Mesenchymal stem cell (in vitro differentiated cells and primary cell): ENCODE measurements around the gene CNKSR3.

ENCODE experiments used
- DNase-seq: peaks from one replicate; pipeline ENCODE4 v3.0.0-alpha.2; 2013
- H2AFZ ChIP-seq: one replicate; pipeline ENCODE4 v1.6.1; 2013; ENCODE audit warnings: low read depth, mild to moderate bottlenecking, control low read depth, inconsistent platforms, low read length, moderate library complexity
- H2AK5ac ChIP-seq: 2 replicates; pipeline ENCODE4 v1.6.1; 2013; ENCODE audit warnings: low read length, moderate library complexity, mild to moderate bottlenecking, inconsistent platforms; ENCODE audit not compliant: severe bottlenecking
- H2BK120ac ChIP-seq: one replicate; pipeline ENCODE4 v1.6.1; 2013; ENCODE audit warnings: low read depth, mild to moderate bottlenecking, inconsistent platforms, low read length, moderate library complexity
- H2BK12ac ChIP-seq, 2 experiments: one replicate each; pipeline ENCODE4 v1.6.1; 2013; ENCODE audit warnings: inconsistent platforms in 2 of 2, low read length in 2 of 2, mild to moderate bottlenecking in 2 of 2, moderate library complexity in 2 of 2, control low read depth in 1 of 2
- H2BK15ac ChIP-seq: one replicate; pipeline ENCODE4 v1.6.1; 2013; ENCODE audit warnings: mild to moderate bottlenecking, low read depth, inconsistent platforms; ENCODE audit not compliant: poor library complexity, severe bottlenecking
- H2BK5ac ChIP-seq: 2 replicates; pipeline ENCODE4 v1.6.1; 2013; ENCODE audit warnings: low read depth, mild to moderate bottlenecking, low read length, control low read depth, inconsistent platforms; ENCODE audit not compliant: poor library complexity, severe bottlenecking
- H3K14ac ChIP-seq, 2 experiments: one replicate each; pipeline ENCODE4 v1.6.1; 2013; ENCODE audit warnings: inconsistent platforms in 2 of 2, low read length in 2 of 2, control low read depth in 1 of 2, mild to moderate bottlenecking in 1 of 2, moderate library complexity in 1 of 2
- H3K18ac ChIP-seq, 2 experiments: one replicate each; pipeline ENCODE4 v1.6.1; 2013; ENCODE audit warnings: inconsistent platforms in 2 of 2, low read length in 2 of 2, control low read depth in 1 of 2, low read depth in 1 of 2, mild to moderate bottlenecking in 1 of 2
- H3K23ac ChIP-seq, 2 experiments: one replicate each; pipeline ENCODE4 v1.6.1; 2013; ENCODE audit warnings: inconsistent platforms in 2 of 2, low read length in 2 of 2, mild to moderate bottlenecking in 2 of 2, moderate library complexity in 2 of 2, control low read depth in 1 of 2
- H3K27ac ChIP-seq: 2 replicates; pipeline ENCODE4 v1.5.1; 2013; ENCODE audit warnings: mild to moderate bottlenecking, moderate library complexity, low read length, control low read depth, inconsistent platforms; ENCODE audit not compliant: poor library complexity, severe bottlenecking
- H3K27me3 ChIP-seq, 2 experiments: 2 replicates each; pipeline versions ENCODE4 v1.6.1 to v1.7.0; 2013; ENCODE audit warnings: low read length in 2 of 2, mild to moderate bottlenecking in 2 of 2, moderate library complexity in 2 of 2, control low read depth in 1 of 2, inconsistent platforms in 1 of 2; ENCODE audit not compliant: control insufficient read depth in 1 of 2, insufficient read depth in 1 of 2
- H3K36me3 ChIP-seq, 2 experiments: 2 replicates each; pipeline versions ENCODE4 v1.6.1 to v1.7.0; 2013; ENCODE audit warnings: low read length in 2 of 2, control low read depth in 1 of 2, inconsistent platforms in 1 of 2, low read depth in 1 of 2, mild to moderate bottlenecking in 1 of 2; ENCODE audit not compliant: insufficient read depth in 2 of 2, control insufficient read depth in 1 of 2
- H3K4ac ChIP-seq, 2 experiments: one replicate each; pipeline ENCODE4 v1.6.1; 2013; ENCODE audit warnings: inconsistent platforms in 2 of 2, low read length in 2 of 2, mild to moderate bottlenecking in 2 of 2, moderate library complexity in 2 of 2, control low read depth in 1 of 2, low read depth in 1 of 2
- H3K4me1 ChIP-seq: 2 replicates; pipeline ENCODE4 v1.6.1; 2013; ENCODE audit warnings: low read depth, low read length, control low read depth; ENCODE audit not compliant: control insufficient read depth, insufficient read depth
- H3K4me2 ChIP-seq: 2 replicates; pipeline ENCODE4 v1.6.1; 2013; ENCODE audit warnings: low read length, mild to moderate bottlenecking, inconsistent platforms; ENCODE audit not compliant: poor library complexity, severe bottlenecking
- H3K4me3 ChIP-seq, 2 experiments: 2 replicates each; pipeline versions ENCODE4 v1.5.1 to v1.7.0; 2013; ENCODE audit warnings: low read length in 2 of 2, mild to moderate bottlenecking in 2 of 2, control low read depth in 1 of 2, low read depth in 1 of 2; ENCODE audit not compliant: insufficient read depth in 1 of 2
- H3K79me1 ChIP-seq: replicated peaks from 2 replicates; pipeline ENCODE4 v1.6.1; 2013; ENCODE audit warnings: mild to moderate bottlenecking, control low read depth, low read length, inconsistent platforms; ENCODE audit not compliant: poor library complexity, severe bottlenecking
- H3K9ac ChIP-seq: 2 replicates; pipeline ENCODE4 v1.7.0; 2013; ENCODE audit warnings: mild to moderate bottlenecking, low read length, moderate library complexity
- H3K9me3 ChIP-seq: 2 replicates; pipeline ENCODE4 v1.7.0; 2013; ENCODE audit warnings: mild to moderate bottlenecking, low read length; ENCODE audit not compliant: control insufficient read depth
- H4K8ac ChIP-seq: one replicate; pipeline ENCODE4 v1.6.1; 2013; ENCODE audit warnings: inconsistent platforms, mild to moderate bottlenecking, low read length, moderate library complexity
- H4K91ac ChIP-seq: one replicate; pipeline ENCODE4 v1.6.1; 2013; ENCODE audit warnings: mild to moderate bottlenecking, low read length, inconsistent platforms
- WGBS: methylation state at CpG from one replicate; pipeline ENCODE4 v1.1.7; 2013; ENCODE audit warnings: mixed read lengths; 5-methylcytosine and 5-hydroxymethylcytosine counted together

The CNKSR3 gene

DNA sequence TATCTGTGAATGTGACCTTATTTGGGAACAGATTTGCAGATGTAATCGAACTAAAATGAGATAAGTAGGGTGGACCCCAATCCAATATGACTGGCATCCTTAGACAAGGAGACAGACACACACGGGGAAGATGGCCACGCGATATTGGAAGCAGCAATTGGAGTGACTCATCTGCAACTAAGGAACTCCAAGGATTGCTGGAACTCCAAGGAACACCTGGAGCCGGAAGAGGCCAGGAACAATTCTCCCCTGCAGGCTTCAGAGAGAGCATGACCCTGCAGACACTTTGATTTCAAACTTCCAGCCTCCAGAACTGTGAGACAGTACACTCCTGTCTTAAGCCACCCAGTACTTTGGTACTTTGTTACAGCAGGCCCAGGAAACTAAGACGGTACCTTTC lies 19.5 kb upstream of the CNKSR3 start:
- Histone ChIP-seq H3K27me3 (no peaks in the 10 kb centered on the region), H2AFZ (no peak overlapping the region), H3K9ac (no peak overlapping the region), H3K9me3 (peaks cover 2% of the 10 kb centered on the region), H3K4ac (no peak overlapping the region), H4K91ac (no peak overlapping the region), H3K23ac (no peak overlapping the region), H2BK12ac (no peak overlapping the region), H3K36me3 (no peaks in the 10 kb centered on the region), H4K8ac (no peak overlapping the region), H3K4me2 (no peak overlapping the region), H3K79me1 (no peaks in the 10 kb centered on the region), H3K14ac (no peak overlapping the region), H3K4me3 (no peak overlapping the region), H3K27ac (no peak overlapping the region), H2BK15ac (no peak overlapping the region), H2BK5ac (no peak overlapping the region), H3K18ac (no peak overlapping the region), H3K4me1 (no peaks in the 10 kb centered on the region), H2BK120ac (no peak overlapping the region), H2AK5ac (no peak overlapping the region)
- DNase-seq = no peak
- WGBS = 97% methylated on average over 6 of the region's 6 CpGs

DNA sequence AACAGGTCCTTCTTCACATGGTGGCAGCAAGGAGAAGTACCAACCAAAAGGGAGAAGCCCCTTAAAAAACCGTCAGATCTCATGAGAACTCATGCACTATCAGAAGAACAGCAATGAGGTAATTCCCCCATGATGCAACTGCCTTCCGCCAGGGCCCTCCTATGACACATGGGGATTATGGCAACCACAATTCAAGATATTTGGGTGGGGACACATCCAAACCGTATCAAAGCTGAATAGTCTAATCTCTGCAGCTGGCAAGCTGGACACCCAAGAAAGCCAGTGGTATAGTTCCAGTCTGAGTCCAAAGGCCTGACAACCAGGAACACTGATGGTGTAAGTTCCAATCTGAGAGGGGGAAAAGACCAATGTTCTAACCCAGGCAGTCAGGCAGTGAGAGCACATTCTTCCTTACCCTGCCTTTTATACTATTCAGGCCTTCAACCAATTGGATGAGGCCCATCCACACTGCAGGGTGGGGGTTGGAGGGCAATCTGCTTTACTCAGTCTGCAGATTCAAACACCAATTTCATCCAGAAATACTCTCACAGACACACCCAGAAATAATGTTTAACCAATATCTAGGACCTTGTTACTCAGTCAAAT lies 17.9 kb upstream of the CNKSR3 start:
- no peak overlapping the region for H3K4ac ChIP-seq
- H3K4me1 ChIP-seq = no peaks in the 10 kb centered on the region
- no peak overlapping the region for H3K27ac ChIP-seq
- H4K8ac ChIP-seq = no peak overlapping the region
- H2BK5ac ChIP-seq = no peak overlapping the region
- H3K4me2 ChIP-seq = no peak overlapping the region
- H3K36me3 ChIP-seq = no peaks in the 10 kb centered on the region
- H2AFZ ChIP-seq = no peak overlapping the region
- H4K91ac ChIP-seq = no peak overlapping the region
- no peak overlapping the region for H2AK5ac ChIP-seq
- H3K23ac ChIP-seq = no peak overlapping the region
- no peak overlapping the region for H2BK12ac ChIP-seq
- H2BK120ac ChIP-seq = no peak overlapping the region
- no peaks in the 10 kb centered on the region for H3K79me1 ChIP-seq
- H3K9ac ChIP-seq = no peak overlapping the region
- no peaks in the 10 kb centered on the region for H3K27me3 ChIP-seq
- no peak overlapping the region for H2BK15ac ChIP-seq
- no peak overlapping the region for H3K4me3 ChIP-seq
- no peak overlapping the region for H3K18ac ChIP-seq
- no peak for DNase-seq
- H3K9me3 ChIP-seq = peaks cover 2% of the 10 kb centered on the region
- whole genome bisulfite sequencing = 92% methylated on average over 3 of the region's 3 CpGs
- no peak overlapping the region for H3K14ac ChIP-seq

DNA sequence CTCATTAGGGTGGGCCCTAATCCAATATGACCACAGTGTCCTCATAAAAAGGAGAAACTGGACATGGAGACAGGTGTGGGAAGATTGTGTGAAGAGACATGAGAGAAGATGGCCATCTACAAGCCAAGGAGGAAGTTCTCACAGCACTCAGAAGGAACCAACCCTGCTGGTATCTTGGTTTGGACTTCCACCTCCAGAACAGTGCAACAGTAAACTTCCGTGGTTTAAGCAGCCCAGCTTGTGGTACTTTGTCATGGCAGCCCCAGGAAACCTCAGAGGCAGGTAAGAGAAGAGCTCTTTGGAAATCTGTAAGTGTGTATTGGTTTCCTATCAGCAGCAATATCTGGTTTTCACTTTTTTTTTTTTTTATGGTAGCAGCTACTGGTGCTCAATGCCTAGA lies 16.5 kb upstream of the CNKSR3 start:
- DNase-seq = no peak
- Histone ChIP-seq H4K8ac (no peak overlapping the region), H2AFZ (no peak overlapping the region), H2BK12ac (no peak overlapping the region), H3K9me3 (peaks cover 2% of the 10 kb centered on the region), H3K14ac (no peak overlapping the region), H3K79me1 (no peaks in the 10 kb centered on the region), H2BK120ac (no peak overlapping the region), H4K91ac (no peak overlapping the region), H2BK5ac (no peak overlapping the region), H3K27me3 (no peaks in the 10 kb centered on the region), H3K23ac (no peak overlapping the region), H3K27ac (no peak overlapping the region), H3K4me1 (no peaks in the 10 kb centered on the region), H2BK15ac (no peak overlapping the region), H3K18ac (no peak overlapping the region), H3K9ac (no peak overlapping the region), H2AK5ac (no peak overlapping the region), H3K4me2 (no peak overlapping the region), H3K36me3 (no peaks in the 10 kb centered on the region), H3K4ac (no peak overlapping the region), H3K4me3 (no peak overlapping the region)
- WGBS = 95% methylated on average over 1 of the region's 1 CpG

DNA sequence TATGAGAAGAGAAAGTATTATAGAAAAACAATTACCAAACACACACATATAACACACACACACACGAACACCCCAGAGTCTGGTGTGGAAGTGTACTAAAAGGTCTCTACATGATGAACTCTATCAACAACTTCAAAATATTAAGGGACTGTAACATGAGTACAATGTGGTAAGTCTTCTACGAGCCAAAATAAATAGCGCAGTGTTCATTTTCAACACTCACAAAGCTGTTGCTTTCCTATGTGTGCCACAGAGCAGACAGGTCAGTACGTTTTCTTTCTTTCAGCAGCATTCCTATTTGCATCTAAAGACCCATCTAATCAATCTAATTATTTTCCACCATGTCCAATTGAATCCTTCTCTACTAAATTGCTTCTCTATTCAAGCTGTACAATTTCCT lies 12.1 kb upstream of the CNKSR3 start:
- 95% methylated on average over 3 of the region's 4 CpGs for WGBS
- H4K8ac ChIP-seq = no peak overlapping the region
- no peak overlapping the region for H3K9ac ChIP-seq
- H3K18ac ChIP-seq = no peak overlapping the region
- no peak overlapping the region for H3K27ac ChIP-seq
- no peaks in the 10 kb centered on the region for H3K36me3 ChIP-seq
- H3K14ac ChIP-seq = no peak overlapping the region
- no peak overlapping the region for H4K91ac ChIP-seq
- H3K23ac ChIP-seq = no peak overlapping the region
- H2BK5ac ChIP-seq = no peak overlapping the region
- no peaks in the 10 kb centered on the region for H3K79me1 ChIP-seq
- no peak for DNase-seq
- H2BK120ac ChIP-seq = no peak overlapping the region
- H3K4me2 ChIP-seq = no peak overlapping the region
- H3K27me3 ChIP-seq = no peaks in the 10 kb centered on the region
- no peak overlapping the region for H2BK12ac ChIP-seq
- H2BK15ac ChIP-seq = no peak overlapping the region
- H3K9me3 ChIP-seq = no peaks in the 10 kb centered on the region
- no peak overlapping the region for H2AK5ac ChIP-seq
- H3K4me1 ChIP-seq = no peaks in the 10 kb centered on the region
- no peak overlapping the region for H3K4me3 ChIP-seq
- no peak overlapping the region for H2AFZ ChIP-seq
- no peak overlapping the region for H3K4ac ChIP-seq
